C4-2B (cell line): ENCODE results near the gene HHIPL1.

ENCODE experiments used
- ZFX ChIP-seq: fragments of 450-650 bp; IDR thresholded peaks from 2 replicates; pipeline ENCODE4 v1.6.1; 2017
- TF ChIP-seq, protein P1 (sequence below): fragments of 450-650 bp; conservative IDR thresholded peaks from 2 replicates; pipeline ENCODE4 v1.5.1; 2017; ENCODE audit warnings: mild to moderate bottlenecking

DNA sequence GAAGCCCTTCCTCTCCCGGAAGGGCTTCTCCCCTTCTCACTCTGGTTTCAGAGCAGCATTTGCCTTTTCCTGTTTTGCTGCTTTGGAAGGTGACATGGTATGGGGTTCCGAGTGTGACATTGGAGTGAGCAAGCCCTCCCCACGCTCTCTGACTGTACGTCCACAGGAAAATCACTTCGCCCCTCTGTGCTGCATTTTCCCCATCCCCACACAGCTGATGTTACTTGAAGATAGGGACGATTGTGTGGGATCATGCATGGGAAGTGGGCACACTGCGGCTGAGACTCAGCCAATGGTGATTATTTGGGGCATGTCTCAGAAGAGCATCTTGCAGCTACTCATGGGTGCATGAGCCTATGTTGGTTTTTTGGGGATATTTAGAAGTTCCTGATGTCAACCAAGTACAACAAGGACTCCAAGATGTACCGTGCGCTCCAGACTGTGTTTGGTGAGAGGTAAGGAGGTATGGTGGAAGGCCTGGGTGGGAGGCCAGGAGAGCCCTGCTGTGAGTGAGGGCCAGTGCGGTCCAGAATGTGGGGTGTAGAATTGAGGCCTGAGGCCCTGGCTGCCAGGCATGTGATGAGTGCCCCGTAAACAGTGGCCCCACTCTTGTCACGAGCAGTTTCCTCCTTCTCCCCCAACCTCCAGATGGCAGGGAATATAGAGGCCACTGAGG, 54.3 kb downstream of the HHIPL1 start:
- TF ChIP-seq, protein P1, sequence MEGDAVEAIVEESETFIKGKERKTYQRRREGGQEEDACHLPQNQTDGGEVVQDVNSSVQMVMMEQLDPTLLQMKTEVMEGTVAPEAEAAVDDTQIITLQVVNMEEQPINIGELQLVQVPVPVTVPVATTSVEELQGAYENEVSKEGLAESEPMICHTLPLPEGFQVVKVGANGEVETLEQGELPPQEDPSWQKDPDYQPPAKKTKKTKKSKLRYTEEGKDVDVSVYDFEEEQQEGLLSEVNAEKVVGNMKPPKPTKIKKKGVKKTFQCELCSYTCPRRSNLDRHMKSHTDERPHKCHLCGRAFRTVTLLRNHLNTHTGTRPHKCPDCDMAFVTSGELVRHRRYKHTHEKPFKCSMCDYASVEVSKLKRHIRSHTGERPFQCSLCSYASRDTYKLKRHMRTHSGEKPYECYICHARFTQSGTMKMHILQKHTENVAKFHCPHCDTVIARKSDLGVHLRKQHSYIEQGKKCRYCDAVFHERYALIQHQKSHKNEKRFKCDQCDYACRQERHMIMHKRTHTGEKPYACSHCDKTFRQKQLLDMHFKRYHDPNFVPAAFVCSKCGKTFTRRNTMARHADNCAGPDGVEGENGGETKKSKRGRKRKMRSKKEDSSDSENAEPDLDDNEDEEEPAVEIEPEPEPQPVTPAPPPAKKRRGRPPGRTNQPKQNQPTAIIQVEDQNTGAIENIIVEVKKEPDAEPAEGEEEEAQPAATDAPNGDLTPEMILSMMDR: no peak
- no peak for TF ChIP-seq ZFX
